Psoas muscle (tissue), 8 donors: ENCODE data around the gene NEK11. TPM values are rescaled to one million over a fixed set of nuclear protein-coding genes. Genes with fewer than 3 reads are reported as not detected.

Experiments
- ATAC-seq, 4 donors: fragments of 200-7000 bp; cut with Tn5 transposase; one replicate each; pipeline ENCODE4 v1.9.1; 2020; ENCODE audit warnings: moderate library complexity in 3 of 4, mild to moderate bottlenecking in 2 of 4
- DNase-seq, 2 donors: peaks; one replicate each; pipeline ENCODE4 v3.0.0-alpha.2; 2020
- H3K27ac ChIP-seq: fragments of 200-600 bp; one replicate; pipeline ENCODE4 v1.8.0; 2022
- H3K27me3 ChIP-seq, 3 donors: fragments of 200-600 bp in 1 of 3; one replicate each; pipeline versions ENCODE4 v1.6.1 to v1.8.0; 2013 to 2022; ENCODE audit warnings: low read length in 2 of 3, mild to moderate bottlenecking in 2 of 3, moderate library complexity in 1 of 3; ENCODE audit not compliant: insufficient read depth in 3 of 3
- H3K36me3 ChIP-seq, 2 donors: fragments of 200-600 bp in 1 of 2; one replicate each; pipeline versions ENCODE4 v1.6.1 to v1.8.0; 2013 to 2022; ENCODE audit warnings: low read depth in 1 of 2, mild to moderate bottlenecking in 1 of 2, moderate library complexity in 1 of 2; ENCODE audit not compliant: insufficient read depth in 1 of 2
- H3K4me1 ChIP-seq: fragments of 200-600 bp; one replicate; pipeline ENCODE4 v1.8.0; 2022
- H3K4me3 ChIP-seq: fragments of 200-600 bp; one replicate; pipeline ENCODE4 v1.8.0; 2022; ENCODE audit warnings: mild to moderate bottlenecking
- H3K9me3 ChIP-seq: fragments of 200-600 bp; one replicate; pipeline ENCODE4 v1.8.0; 2022
- CTCF ChIP-seq: fragments of 200-600 bp; IDR thresholded peaks from one replicate; pipeline ENCODE4 v1.8.0; 2022; ENCODE audit warnings: antibody characterized with exemption
- WGBS, 3 donors: extraction: QIAGEN DNeasy Blood & Tissue Kit; methylation state at CpG; one replicate each; pipeline versions ENCODE4 v1.1.6 to v1.1.7; 2013; 5-methylcytosine and 5-hydroxymethylcytosine counted together
- intact Hi-C, 2 donors: fragments of 100-400 bp; cut with DNase I; formaldehyde crosslinking; loops; one replicate each; pipeline versions ENCODE4 v1.11.0 to v1.14.2; 2022
- polyA plus RNA-seq, 3 donors: library from polyadenylated mRNA; stranded (reverse); fragments of 200-250 nt; gene quantifications; one replicate each; pipeline ENCODE4 v1.2.3, GENCODE V29; 2013
- total RNA-seq, 4 donors: library from RNA; stranded (reverse); fragmentation: NEBNext Ultra II Directional in 2 of 4; extraction: Animal tissue kit (Norgen Biotek cat#: 25700) in 2 of 4; gene quantifications; one replicate each; pipeline versions ENCODE4 v1.2.1 to v1.2.4, GENCODE V29; 2021 to 2023
- donor health status: healthy with polysubstance abuse.
- donor health status: DM: no; HTN: no; CAD: no; lungs with moderate emphysema.
- donor health status: Bipolar disorder and iron deficiency.
- donor health status: healthy.
- donor health status: DM: yes; HTN: yes; CAD: no.
- donor health status: DM: no; HTN: no; CAD: no.
- donor health status: DM: no; HTN: no; CAD: no.
- donor health status: DM: yes; HTN: yes; CAD: no.

NEK11 gene
- total and polyA plus RNA-seq, 7 donors, result 1.5 to 7.2 (median 2.1) TPM

- Histone ChIP-seq H3K4me1 (no peaks in the 10 kb centered on the region), H3K27me3 (no peaks in the 10 kb centered on the region), H3K9me3 (no peaks in the 10 kb centered on the region), H3K4me3 (no peak overlapping the region), H3K27ac (no peak overlapping the region), H3K36me3 (no peaks in the 10 kb centered on the region)
- intact Hi-C loops, result no loop called here
- ATAC-seq, result no peak
- DNase-seq, result no peak
- TF ChIP-seq CTCF, result no peak
- WGBS, 3 donors, result 76 to 83% (median 77%) methylated on average over 5 of the region's 5 CpGs
Observed at GRCh38 chr3:131223373-131224289, 197.0 kb downstream of the NEK11 start.

- ATAC-seq (no peak), DNase-seq (no peak)
- H3K4me1 ChIP-seq, result no peaks in the 10 kb centered on the region
- no peak overlapping the region for H3K27ac ChIP-seq
- intact Hi-C loops, result no loop called here
- no peak for TF ChIP-seq CTCF
- no peaks in the 10 kb centered on the region for H3K36me3 ChIP-seq
- no peak overlapping the region for H3K4me3 ChIP-seq
- no peaks in the 10 kb centered on the region for H3K27me3 ChIP-seq
- H3K9me3 ChIP-seq, result no peaks in the 10 kb centered on the region
- WGBS, 3 donors, result 87 to 92% (median 88%) methylated on average over 5 of the region's 5 CpGs
Observed at GRCh38 chr3:131224886-131225550, 198.3 kb downstream of the NEK11 start.

GRCh38 chr3:131228522-131228921, 201.8 kb downstream of the NEK11 start:
- ATAC-seq (no peak), DNase-seq (no peak)
- 67 to 80% (median 74%) methylated on average over 3 of the region's 3 CpGs for WGBS, 3 donors
- no peaks in the 10 kb centered on the region for H3K4me1 ChIP-seq
- TF ChIP-seq CTCF, result no peak
- intact Hi-C loops, result no loop called here
- H3K4me3 ChIP-seq, result no peak overlapping the region
- no peak overlapping the region for H3K27ac ChIP-seq
- no peaks in the 10 kb centered on the region for H3K36me3 ChIP-seq
- no peaks in the 10 kb centered on the region for H3K9me3 ChIP-seq
- no peaks in the 10 kb centered on the region for H3K27me3 ChIP-seq

- H3K4me3 ChIP-seq, result no peak overlapping the region
- intact Hi-C loops, result no loop called here
- ATAC-seq (no peak), DNase-seq (no peak)
- H3K36me3 ChIP-seq, result no peaks in the 10 kb centered on the region
- no peaks in the 10 kb centered on the region for H3K4me1 ChIP-seq
- no peaks in the 10 kb centered on the region for H3K27me3 ChIP-seq
- 62 to 78% (median 74%) methylated on average over 3 of the region's 3 CpGs for WGBS, 3 donors
- TF ChIP-seq CTCF, result no peak
- no peak overlapping the region for H3K27ac ChIP-seq
- no peaks in the 10 kb centered on the region for H3K9me3 ChIP-seq
Observed at GRCh38 chr3:131231710-131232389, 205.2 kb downstream of the NEK11 start.
